EH (cell line): ENCODE data around the gene UMAD1.

Experiments used
- DNase-seq: peaks from one replicate; pipeline ENCODE4 v3.0.0-alpha.2; 2015; ENCODE audit warnings: low read depth

Gene UMAD1

GRCh38 chr7:7922684-7923385, 282.3 kb downstream of the UMAD1 start:
- no peak for DNase-seq

- DNase-seq = no peak
These were observed 283.3 kb downstream of the UMAD1 start for GRCh38 chr7:7923818-7924217.

- no peak for DNase-seq
These were observed 283.8 kb downstream of the UMAD1 start for GRCh38 chr7:7924303-7924702.
